ENCODE results near the gene IL10. TPM values are rescaled to one million over a fixed set of nuclear protein-coding genes. Genes with fewer than 3 reads are reported as not detected.

Gene IL10
- total RNA-seq, 1 donor from 2014 or later = not detected

DNA sequence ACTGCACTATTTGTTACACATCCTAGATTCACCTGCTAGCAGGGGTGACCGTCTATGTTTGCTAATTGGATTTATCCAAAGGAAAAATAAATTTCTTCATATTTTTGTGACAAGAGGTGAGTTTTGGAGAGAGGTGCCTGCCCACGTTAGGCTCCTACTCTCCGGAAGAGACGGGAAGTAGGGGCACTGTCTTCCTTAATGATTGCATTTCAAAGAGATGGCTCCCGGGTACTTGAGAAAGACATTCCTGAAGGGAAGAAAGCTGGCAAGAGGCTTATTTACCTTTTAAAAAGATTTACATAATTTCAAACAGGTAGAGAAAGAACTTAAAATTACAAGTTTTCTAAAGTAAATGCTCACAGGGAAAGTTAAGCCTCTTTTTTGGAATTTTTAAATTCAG lies 20.4 kb downstream of the IL10 start:
- Mint-ChIP-seq H3K4me1 (ENCODE audit: low read depth, unreplicated experiment) (peaks cover 10% of the 10 kb centered on the region), H3K36me3 (ENCODE audit: unreplicated experiment) (peaks cover 5% of the 10 kb centered on the region), H3K27ac (ENCODE audit: unreplicated experiment) (no peak overlapping the region), H3K9me3 (ENCODE audit: unreplicated experiment) (no peaks in the 10 kb centered on the region), H3K27me3 (ENCODE audit: unreplicated experiment) (no peaks in the 10 kb centered on the region), H3K4me3 (ENCODE audit: unreplicated experiment) (no peak overlapping the region)
- DNase-seq = no peak
- TF ChIP-seq, protein P1, sequence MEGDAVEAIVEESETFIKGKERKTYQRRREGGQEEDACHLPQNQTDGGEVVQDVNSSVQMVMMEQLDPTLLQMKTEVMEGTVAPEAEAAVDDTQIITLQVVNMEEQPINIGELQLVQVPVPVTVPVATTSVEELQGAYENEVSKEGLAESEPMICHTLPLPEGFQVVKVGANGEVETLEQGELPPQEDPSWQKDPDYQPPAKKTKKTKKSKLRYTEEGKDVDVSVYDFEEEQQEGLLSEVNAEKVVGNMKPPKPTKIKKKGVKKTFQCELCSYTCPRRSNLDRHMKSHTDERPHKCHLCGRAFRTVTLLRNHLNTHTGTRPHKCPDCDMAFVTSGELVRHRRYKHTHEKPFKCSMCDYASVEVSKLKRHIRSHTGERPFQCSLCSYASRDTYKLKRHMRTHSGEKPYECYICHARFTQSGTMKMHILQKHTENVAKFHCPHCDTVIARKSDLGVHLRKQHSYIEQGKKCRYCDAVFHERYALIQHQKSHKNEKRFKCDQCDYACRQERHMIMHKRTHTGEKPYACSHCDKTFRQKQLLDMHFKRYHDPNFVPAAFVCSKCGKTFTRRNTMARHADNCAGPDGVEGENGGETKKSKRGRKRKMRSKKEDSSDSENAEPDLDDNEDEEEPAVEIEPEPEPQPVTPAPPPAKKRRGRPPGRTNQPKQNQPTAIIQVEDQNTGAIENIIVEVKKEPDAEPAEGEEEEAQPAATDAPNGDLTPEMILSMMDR (IDR thresholded peaks at IDR 0.05; ENCODE audit: partially characterized antibody, unreplicated experiment) = no peak

DNA sequence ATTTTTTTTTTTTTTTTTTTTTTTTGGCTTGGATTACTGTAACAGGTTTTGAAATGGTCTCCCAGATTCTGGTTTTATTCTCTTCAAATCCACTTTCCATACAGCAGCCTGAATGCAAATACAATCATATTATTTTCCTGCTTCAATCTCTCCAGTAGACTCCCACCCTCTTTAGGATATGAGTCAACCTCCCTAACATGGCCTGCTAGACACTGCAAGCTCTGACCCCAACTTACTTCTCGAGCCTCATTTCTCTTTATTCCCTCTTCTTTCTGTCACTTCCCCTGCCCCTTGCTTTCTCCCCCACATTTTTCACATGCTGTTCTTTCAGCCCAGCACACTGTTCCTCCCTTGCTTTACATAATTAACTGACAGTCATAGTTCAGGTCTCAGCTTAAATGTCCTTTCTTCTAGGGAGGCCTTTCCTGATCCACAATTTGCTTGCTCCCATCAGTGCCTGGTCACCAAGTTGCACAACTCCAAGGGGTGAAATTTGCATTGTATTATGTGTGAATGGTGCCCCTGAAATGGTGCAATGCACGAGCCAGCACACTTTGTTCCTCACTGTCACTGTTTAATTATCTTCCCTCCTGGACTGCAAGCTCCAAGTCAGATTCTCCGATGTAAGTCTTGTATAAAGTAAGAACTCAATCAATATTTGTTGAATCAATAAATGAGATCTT lies 23.8 kb downstream of the IL10 start:
- H3K4me1 Mint-ChIP-seq (ENCODE audit: low read depth, unreplicated experiment) = peaks cover 10% of the 10 kb centered on the region
- TF ChIP-seq, protein P1 (IDR thresholded peaks at IDR 0.05; ENCODE audit: partially characterized antibody, unreplicated experiment) = no peak
- no peaks in the 10 kb centered on the region for H3K9me3 Mint-ChIP-seq (ENCODE audit: unreplicated experiment)
- no peak for DNase-seq
- H3K4me3 Mint-ChIP-seq (ENCODE audit: unreplicated experiment) = no peak overlapping the region
- no peaks in the 10 kb centered on the region for H3K27me3 Mint-ChIP-seq (ENCODE audit: unreplicated experiment)
- H3K27ac Mint-ChIP-seq (ENCODE audit: unreplicated experiment) = no peak overlapping the region
- H3K36me3 Mint-ChIP-seq (ENCODE audit: unreplicated experiment) = no peaks in the 10 kb centered on the region

DNA sequence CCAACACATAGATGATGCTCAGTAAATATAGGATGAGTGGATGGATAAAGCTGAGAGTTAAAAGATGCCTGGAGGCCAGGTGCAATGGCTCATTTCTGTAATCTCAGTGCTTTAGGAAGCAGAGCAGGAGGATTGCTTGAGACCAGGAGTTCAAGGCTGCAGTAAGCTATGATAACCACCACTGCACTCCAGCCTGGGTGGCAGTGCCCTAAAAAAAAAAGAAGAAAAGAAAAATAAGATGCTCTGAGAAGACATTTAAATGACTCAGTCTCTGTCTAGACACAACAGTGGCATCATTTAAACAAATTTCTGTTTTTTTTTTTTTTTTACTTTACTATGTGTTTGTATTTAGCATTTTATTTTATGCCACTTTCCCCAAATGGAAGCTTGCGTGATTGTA lies 27.0 kb downstream of the IL10 start:
- DNase-seq = no peak
- TF ChIP-seq, protein P1 (IDR thresholded peaks at IDR 0.05; ENCODE audit: partially characterized antibody, unreplicated experiment) = no peak
- Mint-ChIP-seq H3K27ac (ENCODE audit: unreplicated experiment) (no peak overlapping the region), H3K4me1 (ENCODE audit: low read depth, unreplicated experiment) (peaks cover 17% of the 10 kb centered on the region), H3K36me3 (ENCODE audit: unreplicated experiment) (no peaks in the 10 kb centered on the region), H3K9me3 (ENCODE audit: unreplicated experiment) (no peaks in the 10 kb centered on the region), H3K4me3 (ENCODE audit: unreplicated experiment) (no peak overlapping the region), H3K27me3 (ENCODE audit: unreplicated experiment) (peaks cover 2% of the 10 kb centered on the region)

DNA sequence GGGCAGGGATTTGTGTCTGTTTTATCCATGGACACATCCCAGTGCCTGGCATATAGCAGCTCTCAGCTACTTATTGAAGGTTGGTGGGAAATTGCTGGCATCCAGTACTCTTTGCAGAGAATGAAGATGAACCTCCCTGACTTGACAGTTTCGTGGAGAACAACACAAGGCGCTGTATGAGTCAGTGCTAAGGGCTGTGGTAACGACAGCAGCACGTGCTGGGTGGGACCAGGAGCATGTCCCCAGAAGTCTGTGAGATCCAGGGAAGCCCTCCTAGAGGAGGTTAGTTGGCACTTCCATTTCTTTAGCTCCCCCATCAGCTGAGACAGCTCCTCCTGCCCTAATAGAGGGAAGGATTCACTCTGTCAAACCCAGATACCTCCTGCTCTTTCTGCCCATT lies 27.6 kb downstream of the IL10 start:
- Mint-ChIP-seq H3K27me3 (ENCODE audit: unreplicated experiment) (peaks cover 2% of the 10 kb centered on the region), H3K4me3 (ENCODE audit: unreplicated experiment) (no peak overlapping the region), H3K4me1 (ENCODE audit: low read depth, unreplicated experiment) (peaks cover 19% of the 10 kb centered on the region), H3K36me3 (ENCODE audit: unreplicated experiment) (no peaks in the 10 kb centered on the region), H3K27ac (ENCODE audit: unreplicated experiment) (no peak overlapping the region), H3K9me3 (ENCODE audit: unreplicated experiment) (no peaks in the 10 kb centered on the region)
- DNase-seq = no peak
- TF ChIP-seq, protein P1 (IDR thresholded peaks at IDR 0.05; ENCODE audit: partially characterized antibody, unreplicated experiment) = no peak

DNA sequence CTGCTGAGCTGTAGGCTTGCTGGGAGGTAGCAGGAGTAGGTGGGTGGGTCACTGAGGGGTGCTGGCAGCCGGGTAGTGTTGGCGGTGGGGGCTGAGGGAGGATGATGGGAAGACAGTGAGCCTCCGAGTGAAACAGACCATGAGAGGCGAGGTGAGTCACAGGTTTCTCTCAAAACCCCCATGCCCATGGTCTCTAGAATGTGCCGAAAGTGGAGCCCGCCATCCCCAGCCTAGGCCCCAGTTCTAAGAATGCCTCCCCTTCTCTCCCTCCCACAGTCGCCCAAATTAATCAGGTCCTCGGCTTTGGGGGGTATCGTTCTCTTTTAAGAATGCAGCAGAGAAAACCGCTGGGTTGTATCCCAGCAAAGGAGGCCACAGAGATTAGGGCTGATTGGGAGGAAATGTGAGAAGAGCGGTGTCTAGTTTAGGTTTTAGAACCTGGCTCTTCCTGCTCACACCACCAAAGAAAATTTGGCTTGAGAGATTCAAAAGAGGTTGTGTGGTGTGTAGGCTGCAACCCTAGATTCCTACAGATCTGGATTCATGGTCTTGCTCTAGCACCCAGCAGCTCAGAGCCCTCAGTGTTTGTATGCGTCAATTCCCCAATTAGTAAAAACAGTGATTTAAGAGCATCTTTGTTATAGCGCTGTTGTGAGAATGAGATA lies 29.4 kb downstream of the IL10 start:
- Mint-ChIP-seq H3K4me3 (ENCODE audit: unreplicated experiment) (no peak overlapping the region), H3K36me3 (ENCODE audit: unreplicated experiment) (no peaks in the 10 kb centered on the region), H3K4me1 (ENCODE audit: low read depth, unreplicated experiment) (peaks cover 25% of the 10 kb centered on the region), H3K27ac (ENCODE audit: unreplicated experiment) (no peak overlapping the region), H3K9me3 (ENCODE audit: unreplicated experiment) (peaks cover 5% of the 10 kb centered on the region), H3K27me3 (ENCODE audit: unreplicated experiment) (peaks cover 5% of the 10 kb centered on the region)
- no peak for DNase-seq
- TF ChIP-seq, protein P1 (IDR thresholded peaks at IDR 0.05; ENCODE audit: partially characterized antibody, unreplicated experiment) = no peak
